H9 (cell line): Measurements from ENCODE around the gene PDPR. TPM values are rescaled to one million over a fixed set of nuclear protein-coding genes. Genes with fewer than 3 reads are reported as not detected.

Experiments used
- DNase-seq: peaks from one replicate; pipeline ENCODE4 v3.0.0-alpha.2; 2017
- H2AFZ ChIP-seq: one replicate; pipeline ENCODE4 v1.6.1; 2013; ENCODE audit warnings: mild to moderate bottlenecking, low read length, control low read depth, moderate library complexity
- H2AK5ac ChIP-seq: 2 replicates; pipeline ENCODE4 v1.6.1; 2013; ENCODE audit warnings: low read length, control low read depth, mixed read lengths; ENCODE audit not compliant: insufficient read length
- H2BK120ac ChIP-seq: one replicate; pipeline ENCODE4 v1.6.1; 2013; ENCODE audit warnings: low read depth, mild to moderate bottlenecking, low read length, control low read depth, inconsistent platforms; ENCODE audit not compliant: poor library complexity, severe bottlenecking
- H2BK12ac ChIP-seq: 2 replicates; pipeline ENCODE4 v1.6.1; 2013; ENCODE audit warnings: low read length, control low read depth, mixed read lengths, low read depth; ENCODE audit not compliant: insufficient read length
- H2BK15ac ChIP-seq: 2 replicates; pipeline ENCODE4 v1.6.1; 2013; ENCODE audit warnings: low read depth, low read length, control low read depth
- H2BK20ac ChIP-seq: one replicate; pipeline ENCODE4 v1.6.1; 2013; ENCODE audit warnings: low read depth, mild to moderate bottlenecking, low read length, control low read depth, inconsistent platforms; ENCODE audit not compliant: poor library complexity, severe bottlenecking
- H2BK5ac ChIP-seq: 2 replicates; pipeline ENCODE4 v1.6.1; 2013; ENCODE audit warnings: low read length, control low read depth, mixed read lengths; ENCODE audit not compliant: insufficient read length
- H3K14ac ChIP-seq: 2 replicates; pipeline ENCODE4 v1.6.1; 2013; ENCODE audit warnings: low read length, control low read depth; ENCODE audit not compliant: insufficient read depth
- H3K18ac ChIP-seq: 2 replicates; pipeline ENCODE4 v1.6.1; 2013; ENCODE audit warnings: low read depth, mild to moderate bottlenecking, mixed read lengths, low read length, control low read depth; ENCODE audit not compliant: insufficient read length
- H3K23ac ChIP-seq: 2 replicates; pipeline ENCODE4 v1.6.1; 2013; ENCODE audit warnings: low read length, control low read depth, mixed read lengths, low read depth; ENCODE audit not compliant: insufficient read length
- H3K23me2 ChIP-seq: 2 replicates; pipeline ENCODE4 v1.6.1; 2013; ENCODE audit warnings: low read depth, mild to moderate bottlenecking, mixed read lengths, low read length, control low read depth; ENCODE audit not compliant: insufficient read length, poor library complexity, severe bottlenecking
- H3K27ac ChIP-seq: 2 replicates; pipeline ENCODE4 v1.5.1; 2013; ENCODE audit warnings: low read length, control low read depth, mixed read lengths, low read depth; ENCODE audit not compliant: insufficient read length
- H3K27me3 ChIP-seq: 2 replicates; pipeline ENCODE4 v1.6.1; 2013; ENCODE audit warnings: low read length, control low read depth, inconsistent platforms; ENCODE audit not compliant: insufficient read depth
- H3K4ac ChIP-seq: 2 replicates; pipeline ENCODE4 v1.6.1; 2013; ENCODE audit warnings: low read depth, mild to moderate bottlenecking, control low read depth, inconsistent platforms, low read length, moderate library complexity
- H3K4me1 ChIP-seq: 2 replicates; pipeline ENCODE4 v1.6.1; 2013; ENCODE audit warnings: low read length, control low read depth, inconsistent platforms; ENCODE audit not compliant: insufficient read depth
- H3K4me2 ChIP-seq: 2 replicates; pipeline ENCODE4 v1.6.1; 2013; ENCODE audit warnings: low read length, control low read depth, mixed read lengths; ENCODE audit not compliant: insufficient read length, insufficient read depth
- H3K56ac ChIP-seq: 2 replicates; pipeline ENCODE4 v1.6.1; 2013; ENCODE audit warnings: low read depth, mild to moderate bottlenecking, mixed read lengths, low read length, control low read depth; ENCODE audit not compliant: insufficient read length
- H3K79me1 ChIP-seq: 2 replicates; pipeline ENCODE4 v1.6.1; 2013; ENCODE audit warnings: low read depth, mild to moderate bottlenecking, moderate library complexity, low read length, control low read depth, inconsistent platforms; ENCODE audit not compliant: insufficient read depth, poor library complexity, severe bottlenecking
- H3K79me2 ChIP-seq: 2 replicates; pipeline ENCODE4 v1.6.1; 2013; ENCODE audit warnings: low read length, control low read depth, inconsistent platforms; ENCODE audit not compliant: insufficient read depth
- H3K9ac ChIP-seq: 2 replicates; pipeline ENCODE4 v1.6.1; 2013; ENCODE audit warnings: low read length, control low read depth, mixed read lengths; ENCODE audit not compliant: insufficient read length; ENCODE audit errors: extremely low read depth
- H3K9me3 ChIP-seq: one replicate; pipeline ENCODE4 v1.6.1; 2013; ENCODE audit warnings: low read depth, low read length, inconsistent platforms; ENCODE audit not compliant: control insufficient read depth
- H3T11ph ChIP-seq: one replicate; pipeline ENCODE4 v1.6.1; 2013; ENCODE audit warnings: mild to moderate bottlenecking, low read length, control low read depth, inconsistent platforms
- H4K20me1 ChIP-seq: one replicate; pipeline ENCODE4 v1.6.1; 2013; ENCODE audit not compliant: control insufficient read depth, insufficient read length, insufficient read depth
- H4K5ac ChIP-seq: 2 replicates; pipeline ENCODE4 v1.6.1; 2013; ENCODE audit warnings: low read depth, mild to moderate bottlenecking, mixed read lengths, low read length, control low read depth; ENCODE audit not compliant: insufficient read length
- H4K8ac ChIP-seq: replicated peaks from 2 replicates; pipeline ENCODE4 v1.6.1; 2013; ENCODE audit warnings: low read length, control low read depth, mixed read lengths, low read depth; ENCODE audit not compliant: insufficient read length
- H4K91ac ChIP-seq: 2 replicates; pipeline ENCODE4 v1.6.1; 2013; ENCODE audit warnings: low read depth, mild to moderate bottlenecking, moderate library complexity, mixed read lengths, low read length, control low read depth; ENCODE audit not compliant: insufficient read length
- H3K27ac Mint-ChIP-seq, 3 experiments: 2 replicates in 2 of 3; 3 replicates in 1 of 3; pipeline ENCODE4 v1.8.0; 2020 to 2021; ENCODE audit warnings: mixed read lengths in 3 of 3, mild to moderate bottlenecking in 1 of 3, moderate library complexity in 1 of 3
- H3K27me3 Mint-ChIP-seq: 2 replicates; pipeline ENCODE4 v1.8.0; 2021; ENCODE audit warnings: low read depth, mild to moderate bottlenecking, moderate library complexity, mixed read lengths
- H3K36me3 Mint-ChIP-seq, 3 experiments: 2 replicates in 2 of 3; 3 replicates in 1 of 3; pipeline ENCODE4 v1.8.0; 2020 to 2021; ENCODE audit warnings: low read depth in 3 of 3, mixed read lengths in 3 of 3; ENCODE audit not compliant: insufficient read depth in 1 of 3
- H3K4me1 Mint-ChIP-seq, 2 experiments: 2 replicates each; pipeline ENCODE4 v1.8.0; 2020; ENCODE audit warnings: mixed read lengths in 2 of 2
- H3K4me3 Mint-ChIP-seq, 2 experiments: 2 replicates in 1 of 2; 3 replicates in 1 of 2; pipeline ENCODE4 v1.8.0; 2020 to 2021; ENCODE audit warnings: mild to moderate bottlenecking in 2 of 2, mixed read lengths in 2 of 2, moderate library complexity in 1 of 2
- H3K9me3 Mint-ChIP-seq, 2 experiments: 2 replicates in 1 of 2; 3 replicates in 1 of 2; pipeline ENCODE4 v1.8.0; 2020; ENCODE audit warnings: mild to moderate bottlenecking in 2 of 2, mixed read lengths in 2 of 2, moderate library complexity in 1 of 2
- CTCF ChIP-seq: fragments of 200-600 bp; sonication (generic); conservative IDR thresholded peaks from 3 replicates; pipeline ENCODE4 v1.8.0; 2021; ENCODE audit warnings: antibody characterized with exemption, mild to moderate bottlenecking
- WGBS: extraction: QIAGEN DNeasy Blood & Tissue Kit; methylation state at CpG from one replicate; pipeline ENCODE4 v1.1.7; 2013; ENCODE audit warnings: missing lambda C conversion rate, low lambda C conversion rate, mixed read lengths; ENCODE audit not compliant: insufficient read length; ENCODE audit errors: extremely low coverage; 5-methylcytosine and 5-hydroxymethylcytosine counted together
- total RNA-seq: library from RNA; stranded (reverse); gene quantifications from 2 replicates; pipeline ENCODE4 v1.2.1, GENCODE V29; 2021

PDPR gene
- total RNA-seq, 1 experiment from 2014 or later = 37.2 TPM

DNA sequence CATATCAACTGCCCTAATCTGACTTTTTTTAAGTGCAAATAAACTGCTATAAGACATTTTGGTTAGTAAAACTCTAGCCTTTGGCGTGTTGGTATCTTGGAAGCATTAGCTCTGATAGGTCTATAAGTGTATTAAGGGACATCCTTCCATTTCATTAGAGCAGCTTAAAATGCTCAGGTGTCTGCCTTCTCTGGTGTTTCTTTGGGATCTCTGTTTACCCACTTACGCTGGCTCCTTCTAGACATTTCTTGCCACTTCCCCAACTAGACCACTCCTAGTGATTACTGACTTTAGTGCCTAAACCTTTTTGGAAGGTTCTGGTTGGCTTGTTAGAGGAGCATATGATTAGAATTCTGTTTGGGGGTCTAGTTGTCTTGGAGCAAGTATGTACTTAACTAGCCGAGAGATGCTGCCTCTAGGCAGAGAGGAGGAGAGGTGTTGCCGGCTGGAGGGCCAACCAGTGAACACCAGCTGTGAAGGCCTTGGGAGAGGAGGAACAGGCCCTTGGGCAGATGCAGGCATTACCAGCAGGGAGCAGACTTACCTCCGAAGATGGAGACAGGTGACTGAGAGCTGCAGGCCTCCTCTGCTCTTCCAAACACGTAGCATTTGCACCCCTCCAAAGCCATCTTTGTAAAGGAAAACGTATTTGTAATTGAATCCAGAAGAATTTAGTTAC is 44.3 kb downstream of the PDPR start:
- TF ChIP-seq CTCF = peak; percentile 42; the same call in 1 of the 3 replicates
- no peak overlapping the region for H3K27ac ChIP-seq
- no peak overlapping the region for H3K4me2 ChIP-seq
- H3K9ac ChIP-seq = no peak overlapping the region
- H4K5ac ChIP-seq = no peak overlapping the region
- WGBS = no CpG with 5 or more reads among the region's 7 CpGs
- no peaks in the 10 kb centered on the region for H3K4me1 ChIP-seq
- no peaks in the 10 kb centered on the region for H3K9me3 Mint-ChIP-seq
- H3K4ac ChIP-seq = no peak overlapping the region
- H3K23me2 ChIP-seq = peaks cover 2% of the 10 kb centered on the region
- H2AK5ac ChIP-seq = no peak overlapping the region
- no peak overlapping the region for H4K8ac ChIP-seq
- H3K56ac ChIP-seq = no peak overlapping the region
- H3K4me1 Mint-ChIP-seq = peaks cover 0 to 2% of the 10 kb centered on the region in 2 experiments; a peak in 1 of 4 replicates
- no peak overlapping the region for H2BK15ac ChIP-seq
- no peak overlapping the region for H2AFZ ChIP-seq
- H3K27ac Mint-ChIP-seq = no peak overlapping the region; a peak in 1 of 7 replicates
- no peak overlapping the region for H3K14ac ChIP-seq
- no peaks in the 10 kb centered on the region for H3K27me3 ChIP-seq
- H2BK20ac ChIP-seq = no peak overlapping the region
- H2BK5ac ChIP-seq = no peak overlapping the region
- H3K36me3 Mint-ChIP-seq = peaks cover 19 to 27% (median 25%) of the 10 kb centered on the region in 3 experiments; a peak in 6 of 7 replicates
- DNase-seq = peak; percentile 55
- no peaks in the 10 kb centered on the region for H4K20me1 ChIP-seq
- H3K79me1 ChIP-seq = no peaks in the 10 kb centered on the region
- no peak overlapping the region for H2BK120ac ChIP-seq
- H3K9me3 ChIP-seq = no peaks in the 10 kb centered on the region
- no peak overlapping the region for H3K18ac ChIP-seq
- no peak overlapping the region for H3K23ac ChIP-seq
- H2BK12ac ChIP-seq = no peak overlapping the region
- no peak overlapping the region for H3K4me3 Mint-ChIP-seq
- H3T11ph ChIP-seq = no peak overlapping the region
- no peaks in the 10 kb centered on the region for H3K27me3 Mint-ChIP-seq
- H4K91ac ChIP-seq = no peak overlapping the region
- no peaks in the 10 kb centered on the region for H3K79me2 ChIP-seq
